Activated CD4-positive, alpha-beta T cell treated with anti-CD3 and anti-CD28 coated beads, Interleukin-10, Interleukin-2, amounts not matched to agents 100 ng/mL and 50 ng/mL, durations not matched to agents 16 hours and 8 hours (primary cell): ENCODE results near the gene GPX4.
A peak's percentile ranks its signal among the peaks of the same experiment; 100 is the strongest.
"Not testable (repeated sequence)": the region's sequence is repeated elsewhere in the genome, so short reads cannot be mapped to it uniquely, and the experiment has no call there.

Experiments
- DNase-seq: peaks from one replicate; pipeline ENCODE4 v3.0.0-alpha.2; 2020

Gene GPX4

GRCh38 chr19:1117654-1118053 is 13.9 kb downstream of the GPX4 start:
- no peak for DNase-seq

GRCh38 chr19:1118999-1119398 is 15.2 kb downstream of the GPX4 start:
- DNase-seq, result no peak

- DNase-seq, result no peak
These were observed 15.9 kb downstream of the GPX4 start for GRCh38 chr19:1119475-1120217.

GRCh38 chr19:1121395-1121794 is 17.6 kb downstream of the GPX4 start:
- DNase-seq, result no peak

GRCh38 chr19:1122021-1122971 is 18.5 kb downstream of the GPX4 start:
- DNase-seq, result no peak

GRCh38 chr19:1122972-1123363 is 19.2 kb downstream of the GPX4 start:
- peak; percentile 86 for DNase-seq

- no peak for DNase-seq
These were observed 19.6 kb downstream of the GPX4 start for GRCh38 chr19:1123381-1123780.

- DNase-seq, result no peak
These were observed 20.3 kb downstream of the GPX4 start for GRCh38 chr19:1123885-1124677.

GRCh38 chr19:1125601-1126467 is 22.0 kb downstream of the GPX4 start:
- no peak for DNase-seq

- DNase-seq, result no peak
These were observed 23.4 kb downstream of the GPX4 start for GRCh38 chr19:1126984-1127760.

GRCh38 chr19:1128106-1128505 is 24.3 kb downstream of the GPX4 start:
- no peak for DNase-seq

- not testable (repeated sequence) for DNase-seq
These were observed 25.3 kb downstream of the GPX4 start for GRCh38 chr19:1129084-1129483.

GRCh38 chr19:1129535-1129934 is 25.7 kb downstream of the GPX4 start:
- DNase-seq, result no peak

- DNase-seq, result peak; percentile 66
These were observed 27.2 kb downstream of the GPX4 start for GRCh38 chr19:1130771-1131717.

GRCh38 chr19:1131718-1132551 is 28.1 kb downstream of the GPX4 start:
- peak; percentile 94 for DNase-seq

GRCh38 chr19:1132552-1133383 is 29.0 kb downstream of the GPX4 start:
- DNase-seq, result peak; percentile 55

GRCh38 chr19:1133471-1133929 is 29.7 kb downstream of the GPX4 start:
- peak; percentile 93 for DNase-seq

GRCh38 chr19:1134431-1134830 is 30.6 kb downstream of the GPX4 start:
- DNase-seq, result no peak
